ENCODE measurements around the gene COLQ.
"Not testable (repeated sequence)": the region's sequence is repeated elsewhere in the genome, so short reads cannot be mapped to it uniquely, and the experiment has no call there.

The COLQ gene

GRCh38 chr3:15452961-15453360 lies 68.5 kb downstream of the COLQ start:
- DNase-seq = no peak

- DNase-seq = no peak
Observed at GRCh38 chr3:15452156-15452555, 69.3 kb downstream of the COLQ start.

- no peak for DNase-seq
Observed at GRCh38 chr3:15451216-15452113, 70.0 kb downstream of the COLQ start.

GRCh38 chr3:15450438-15451215 lies 70.9 kb downstream of the COLQ start:
- DNase-seq = no peak

GRCh38 chr3:15449489-15450224 lies 71.8 kb downstream of the COLQ start:
- DNase-seq = no peak

- DNase-seq = no peak
Observed at GRCh38 chr3:15443826-15444524, 77.5 kb downstream of the COLQ start.

GRCh38 chr3:15440891-15441290 lies 80.6 kb downstream of the COLQ start:
- DNase-seq = no peak

GRCh38 chr3:15439476-15439875 lies 82.0 kb downstream of the COLQ start:
- no peak for DNase-seq

- no peak for DNase-seq
Observed at GRCh38 chr3:15438983-15439382, 82.5 kb downstream of the COLQ start.

GRCh38 chr3:15436246-15436645 lies 85.3 kb downstream of the COLQ start:
- no peak for DNase-seq

GRCh38 chr3:15434756-15435155 lies 86.8 kb downstream of the COLQ start:
- no peak for DNase-seq

- no peak for DNase-seq
Observed at GRCh38 chr3:15433531-15433930, 88.0 kb downstream of the COLQ start.

- DNase-seq = no peak
Observed at GRCh38 chr3:15431256-15431837, 90.2 kb downstream of the COLQ start.

GRCh38 chr3:15430624-15431023 lies 90.9 kb downstream of the COLQ start:
- no peak for DNase-seq

GRCh38 chr3:15429080-15429479 lies 92.4 kb downstream of the COLQ start:
- DNase-seq = no peak

GRCh38 chr3:15428539-15428938 lies 93.0 kb downstream of the COLQ start:
- DNase-seq = no peak

- no peak for DNase-seq
Observed at GRCh38 chr3:15427981-15428380, 93.5 kb downstream of the COLQ start.

GRCh38 chr3:15427182-15427880 lies 94.2 kb downstream of the COLQ start, which contains the start of the genes EAF1 and METTL6:
EAF1 (plus strand) TSS chr3:15427598; CDS start chr3:15427780, 182 bp downstream.
METTL6 (minus strand) TSS chr3:15427544; CDS start chr3:15426511, 1,033 bp downstream.
- no peak for DNase-seq

- no peak for DNase-seq
Observed at GRCh38 chr3:15426579-15427118, 94.9 kb downstream of the COLQ start.

GRCh38 chr3:15420871-15421270 lies 100.6 kb downstream of the COLQ start:
- DNase-seq = no peak

GRCh38 chr3:15410966-15411365 lies 110.5 kb downstream of the COLQ start:
- not testable (repeated sequence) for DNase-seq

Measured in NCI-H1417 treated with DMSO at 0.1 percent for 48 hours (cell line).